ENCODE results near the gene FAM228A.

GRCh38 chr2:24205131-24205530, 30.3 kb downstream of the FAM228A start:
- TF ChIP-seq, protein P1, sequence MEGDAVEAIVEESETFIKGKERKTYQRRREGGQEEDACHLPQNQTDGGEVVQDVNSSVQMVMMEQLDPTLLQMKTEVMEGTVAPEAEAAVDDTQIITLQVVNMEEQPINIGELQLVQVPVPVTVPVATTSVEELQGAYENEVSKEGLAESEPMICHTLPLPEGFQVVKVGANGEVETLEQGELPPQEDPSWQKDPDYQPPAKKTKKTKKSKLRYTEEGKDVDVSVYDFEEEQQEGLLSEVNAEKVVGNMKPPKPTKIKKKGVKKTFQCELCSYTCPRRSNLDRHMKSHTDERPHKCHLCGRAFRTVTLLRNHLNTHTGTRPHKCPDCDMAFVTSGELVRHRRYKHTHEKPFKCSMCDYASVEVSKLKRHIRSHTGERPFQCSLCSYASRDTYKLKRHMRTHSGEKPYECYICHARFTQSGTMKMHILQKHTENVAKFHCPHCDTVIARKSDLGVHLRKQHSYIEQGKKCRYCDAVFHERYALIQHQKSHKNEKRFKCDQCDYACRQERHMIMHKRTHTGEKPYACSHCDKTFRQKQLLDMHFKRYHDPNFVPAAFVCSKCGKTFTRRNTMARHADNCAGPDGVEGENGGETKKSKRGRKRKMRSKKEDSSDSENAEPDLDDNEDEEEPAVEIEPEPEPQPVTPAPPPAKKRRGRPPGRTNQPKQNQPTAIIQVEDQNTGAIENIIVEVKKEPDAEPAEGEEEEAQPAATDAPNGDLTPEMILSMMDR (IDR thresholded peaks at IDR 0.05; ENCODE audit: poor library complexity, severe bottlenecking), result no peak
- no peak for TF ChIP-seq POLR2AphosphoS5 (IDR thresholded peaks at IDR 0.05)
- no peak for TF ChIP-seq EP300 (conservative IDR thresholded peaks at IDR 0.05; ENCODE audit: poor library complexity, severe bottlenecking)
- TF ChIP-seq TAF1 (IDR thresholded peaks at IDR 0.05; ENCODE audit: low read depth), result no peak
